ENCODE measurements around the gene NPC2. TPM values are rescaled to one million over a fixed set of nuclear protein-coding genes. Genes with fewer than 3 reads are reported as not detected.

NPC2 gene
- total and polyA plus RNA-seq, 2 donors (not counting 3 experiments of a cell fraction or from before 2014, with no cell fraction given): 203 to 406 TPM

DNA sequence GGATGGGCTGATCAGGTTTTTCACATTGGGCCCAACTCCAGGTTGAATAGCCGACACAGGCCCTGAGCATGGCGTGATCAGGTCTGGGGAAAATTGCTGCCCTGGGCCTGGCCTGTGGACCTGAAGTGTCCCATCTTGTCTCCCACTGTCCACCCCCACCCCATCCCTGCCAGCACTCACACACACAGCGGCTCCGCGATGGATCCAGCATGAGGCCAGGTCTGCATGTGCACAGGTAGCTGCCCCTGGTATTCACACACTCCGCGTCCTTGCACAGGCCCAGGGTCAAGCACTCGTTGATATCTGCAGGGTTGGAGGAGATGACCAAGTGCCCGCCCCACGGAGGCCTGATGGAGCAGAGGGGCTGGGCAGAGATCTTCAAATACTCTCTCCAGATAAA is 39.1 kb upstream of the NPC2 start:
- ChIA-PET POLR2A (no interaction called here), CTCF (no interaction called here)
- BruUV-seq (replicated peaks): no TSS peak
- H4K20me1 ChIP-seq (replicated peaks; ENCODE audit: control insufficient read depth, extremely low read depth, insufficient read depth, low read length): no peaks in the 10 kb centered on the region
- H3K4me2 ChIP-seq (ENCODE audit: insufficient read depth, low read length): no peak overlapping the region
- dilution Hi-C loops (cut with MboI; ENCODE audit: extremely low pct_ligation_motif_present, low sequenced_read_pairs) (no loop called here), intact Hi-C loops (cut with micrococcal nuclease) (no loop called here)
- H3K27me3 ChIP-seq (ENCODE audit: control insufficient read depth in 2 of 2, insufficient read depth in 2 of 2, low read length in 2 of 2): no peaks in the 10 kb centered on the region
- H3K4me1 ChIP-seq (ENCODE audit: control insufficient read depth, extremely low read depth, insufficient read depth, low read length): no peaks in the 10 kb centered on the region
- H3K9me1 ChIP-seq (replicated peaks; ENCODE audit: control insufficient read depth, extremely low read depth, insufficient read depth, low read length): no peaks in the 10 kb centered on the region
- H2AFZ ChIP-seq (ENCODE audit: low read depth, low read length): no peak overlapping the region
- no peak overlapping the region for H3K27ac ChIP-seq (ENCODE audit: insufficient read depth, low read depth, low read length)
- no peaks in the 10 kb centered on the region for H3K9me3 ChIP-seq (replicated peaks; ENCODE audit: control insufficient read depth, insufficient read depth, low read length)
- FAIRE-seq (no peak), DNase-seq (ENCODE audit: low read depth, low spot score) (no peak)
- H3K79me2 ChIP-seq (ENCODE audit: control insufficient read depth, insufficient read depth, low read length): no peaks in the 10 kb centered on the region
- no peak overlapping the region for H3K9ac ChIP-seq (replicated peaks; ENCODE audit: extremely low read depth, insufficient read depth, low read length)
- H3K4me3 ChIP-seq (replicated peaks in 1 of 3; ENCODE audit: insufficient read depth in 1 of 3, low read depth in 1 of 3, low read length in 3 of 3): no peak overlapping the region
- peaks cover 14 to 53% of the 10 kb centered on the region in 2 experiments for H3K36me3 ChIP-seq (ENCODE audit: control insufficient read depth in 2 of 2, extremely low read depth in 1 of 2, insufficient read depth in 2 of 2, low read length in 2 of 2)
- TF ChIP-seq FOS (IDR thresholded peaks at IDR 0.05; ENCODE audit: borderline replicate concordance, insufficient read depth, low read length) (no peak), MYC (IDR thresholded peaks at IDR 0.05; ENCODE audit: low read depth, low read length) (no peak), JUN (IDR thresholded peaks at IDR 0.05; ENCODE audit: borderline replicate concordance, insufficient read depth, insufficient read length, low read depth) (no peak), EZH2 (IDR thresholded peaks at IDR 0.05; ENCODE audit: borderline replicate concordance, low read depth, low read length, severe bottlenecking) (no peak), GATA2 (IDR thresholded peaks at IDR 0.05; ENCODE audit: insufficient read depth, insufficient read length, low read depth, low read length) (no peak), POLR2A (IDR thresholded peaks at IDR 0.05; ENCODE audit: low read depth, low read length) (no peak)
- TF ChIP-seq, protein P1, sequence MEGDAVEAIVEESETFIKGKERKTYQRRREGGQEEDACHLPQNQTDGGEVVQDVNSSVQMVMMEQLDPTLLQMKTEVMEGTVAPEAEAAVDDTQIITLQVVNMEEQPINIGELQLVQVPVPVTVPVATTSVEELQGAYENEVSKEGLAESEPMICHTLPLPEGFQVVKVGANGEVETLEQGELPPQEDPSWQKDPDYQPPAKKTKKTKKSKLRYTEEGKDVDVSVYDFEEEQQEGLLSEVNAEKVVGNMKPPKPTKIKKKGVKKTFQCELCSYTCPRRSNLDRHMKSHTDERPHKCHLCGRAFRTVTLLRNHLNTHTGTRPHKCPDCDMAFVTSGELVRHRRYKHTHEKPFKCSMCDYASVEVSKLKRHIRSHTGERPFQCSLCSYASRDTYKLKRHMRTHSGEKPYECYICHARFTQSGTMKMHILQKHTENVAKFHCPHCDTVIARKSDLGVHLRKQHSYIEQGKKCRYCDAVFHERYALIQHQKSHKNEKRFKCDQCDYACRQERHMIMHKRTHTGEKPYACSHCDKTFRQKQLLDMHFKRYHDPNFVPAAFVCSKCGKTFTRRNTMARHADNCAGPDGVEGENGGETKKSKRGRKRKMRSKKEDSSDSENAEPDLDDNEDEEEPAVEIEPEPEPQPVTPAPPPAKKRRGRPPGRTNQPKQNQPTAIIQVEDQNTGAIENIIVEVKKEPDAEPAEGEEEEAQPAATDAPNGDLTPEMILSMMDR (IDR thresholded peaks at IDR 0.05; ENCODE audit: extremely low read depth in 1 of 2, insufficient read depth in 1 of 2, low read depth in 1 of 2, low read length in 2 of 2): no peak
- TF ChIP-seq, protein P2, sequence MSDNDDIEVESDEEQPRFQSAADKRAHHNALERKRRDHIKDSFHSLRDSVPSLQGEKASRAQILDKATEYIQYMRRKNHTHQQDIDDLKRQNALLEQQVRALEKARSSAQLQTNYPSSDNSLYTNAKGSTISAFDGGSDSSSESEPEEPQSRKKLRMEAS (IDR thresholded peaks at IDR 0.05; ENCODE audit: insufficient read depth, insufficient read length): no peak
